NCI-H187 treated with DMSO at 0.1 percent for 48 hours (cell line): ENCODE measurements around the gene USH2A.

ENCODE experiments used
- DNase-seq: peaks from one replicate; lab custom pipeline; 2025; lab: John Stamatoyannopoulos, UW

The USH2A gene, protein sequence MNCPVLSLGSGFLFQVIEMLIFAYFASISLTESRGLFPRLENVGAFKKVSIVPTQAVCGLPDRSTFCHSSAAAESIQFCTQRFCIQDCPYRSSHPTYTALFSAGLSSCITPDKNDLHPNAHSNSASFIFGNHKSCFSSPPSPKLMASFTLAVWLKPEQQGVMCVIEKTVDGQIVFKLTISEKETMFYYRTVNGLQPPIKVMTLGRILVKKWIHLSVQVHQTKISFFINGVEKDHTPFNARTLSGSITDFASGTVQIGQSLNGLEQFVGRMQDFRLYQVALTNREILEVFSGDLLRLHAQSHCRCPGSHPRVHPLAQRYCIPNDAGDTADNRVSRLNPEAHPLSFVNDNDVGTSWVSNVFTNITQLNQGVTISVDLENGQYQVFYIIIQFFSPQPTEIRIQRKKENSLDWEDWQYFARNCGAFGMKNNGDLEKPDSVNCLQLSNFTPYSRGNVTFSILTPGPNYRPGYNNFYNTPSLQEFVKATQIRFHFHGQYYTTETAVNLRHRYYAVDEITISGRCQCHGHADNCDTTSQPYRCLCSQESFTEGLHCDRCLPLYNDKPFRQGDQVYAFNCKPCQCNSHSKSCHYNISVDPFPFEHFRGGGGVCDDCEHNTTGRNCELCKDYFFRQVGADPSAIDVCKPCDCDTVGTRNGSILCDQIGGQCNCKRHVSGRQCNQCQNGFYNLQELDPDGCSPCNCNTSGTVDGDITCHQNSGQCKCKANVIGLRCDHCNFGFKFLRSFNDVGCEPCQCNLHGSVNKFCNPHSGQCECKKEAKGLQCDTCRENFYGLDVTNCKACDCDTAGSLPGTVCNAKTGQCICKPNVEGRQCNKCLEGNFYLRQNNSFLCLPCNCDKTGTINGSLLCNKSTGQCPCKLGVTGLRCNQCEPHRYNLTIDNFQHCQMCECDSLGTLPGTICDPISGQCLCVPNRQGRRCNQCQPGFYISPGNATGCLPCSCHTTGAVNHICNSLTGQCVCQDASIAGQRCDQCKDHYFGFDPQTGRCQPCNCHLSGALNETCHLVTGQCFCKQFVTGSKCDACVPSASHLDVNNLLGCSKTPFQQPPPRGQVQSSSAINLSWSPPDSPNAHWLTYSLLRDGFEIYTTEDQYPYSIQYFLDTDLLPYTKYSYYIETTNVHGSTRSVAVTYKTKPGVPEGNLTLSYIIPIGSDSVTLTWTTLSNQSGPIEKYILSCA (N-terminal part only)

GRCh38 chr1:216422821-216423520 lies at the start of gene USH2A:
USH2A (minus strand) TSS chr1:216423448; CDS start chr1:216422336, 1,112 bp downstream.
- no peak for DNase-seq

GRCh38 chr1:216466162-216466801 lies 43.0 kb upstream of the USH2A start:
- DNase-seq = no peak

GRCh38 chr1:216464489-216464888 lies 41.2 kb upstream of the USH2A start:
- DNase-seq = no peak

- no peak for DNase-seq
Observed at GRCh38 chr1:216462066-216462775, 39.0 kb upstream of the USH2A start.

GRCh38 chr1:216461466-216461865 lies 38.2 kb upstream of the USH2A start:
- no peak for DNase-seq

DNA sequence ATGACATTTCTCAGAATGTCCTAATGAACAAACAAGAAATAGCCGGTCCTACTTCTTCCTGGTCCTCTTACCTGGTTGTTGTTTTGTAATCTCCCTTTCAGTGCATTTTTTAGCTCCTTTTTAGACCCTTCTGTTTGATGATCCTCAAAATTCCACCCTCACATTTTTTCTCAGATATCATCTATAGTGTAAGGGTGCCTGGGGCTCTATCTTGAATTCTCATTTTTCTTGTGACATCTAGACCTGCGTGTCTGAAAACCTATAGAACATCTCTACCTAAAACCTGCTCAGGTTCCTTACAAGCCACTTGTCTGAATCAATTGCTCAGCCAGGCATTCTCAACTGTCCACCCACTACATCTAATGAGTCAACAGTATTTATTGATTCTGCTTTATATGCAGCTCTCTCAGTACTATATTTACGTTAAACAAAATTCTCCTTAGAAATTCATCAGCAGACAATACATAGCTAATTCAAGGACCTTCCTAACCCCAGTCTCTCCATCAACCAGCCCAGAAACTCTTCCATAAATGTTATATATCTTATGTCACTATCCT lies 36.5 kb upstream of the USH2A start:
- no peak for DNase-seq

DNA sequence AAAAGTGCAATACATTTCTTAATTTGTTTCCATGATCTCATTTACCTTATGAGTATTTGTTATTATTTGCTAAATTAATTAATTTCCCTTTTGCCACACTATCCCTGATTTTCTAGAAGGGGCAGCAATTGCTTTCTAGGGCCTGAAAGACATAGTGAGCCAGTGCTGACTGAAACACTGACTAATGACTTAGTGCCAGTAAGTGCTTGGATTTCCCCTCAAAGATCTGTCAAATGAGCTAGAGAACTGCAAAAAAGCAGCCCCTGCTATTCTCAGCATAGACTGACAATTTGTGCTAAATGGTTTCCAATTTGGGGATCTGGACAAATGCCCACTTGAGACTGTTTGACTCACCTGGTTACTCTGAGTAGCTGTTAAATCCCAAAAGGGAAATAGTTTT lies 35.6 kb upstream of the USH2A start:
- DNase-seq = no peak

DNA sequence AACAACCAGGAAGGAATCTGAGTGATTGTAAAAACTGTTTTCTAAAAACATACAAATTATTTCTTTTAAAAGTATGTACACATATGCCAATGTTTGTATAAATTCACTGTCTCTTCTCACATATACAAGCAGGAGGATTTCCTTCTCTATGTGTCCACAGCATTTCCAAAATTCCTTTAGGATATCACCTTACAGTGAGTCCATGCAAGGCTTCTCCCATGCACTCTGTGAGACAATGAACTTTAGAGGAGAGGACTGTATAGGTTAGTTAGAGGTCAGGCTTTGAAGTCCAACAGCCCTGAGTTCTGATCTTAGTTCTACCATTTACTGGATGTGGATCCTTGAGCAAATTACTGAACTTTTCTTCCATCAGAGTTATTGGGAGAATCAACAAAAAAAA lies 34.1 kb upstream of the USH2A start:
- DNase-seq = no peak

GRCh38 chr1:216456682-216457081 lies 33.4 kb upstream of the USH2A start:
- no peak for DNase-seq

- no peak for DNase-seq
Observed at GRCh38 chr1:216453777-216454176, 30.5 kb upstream of the USH2A start.

DNA sequence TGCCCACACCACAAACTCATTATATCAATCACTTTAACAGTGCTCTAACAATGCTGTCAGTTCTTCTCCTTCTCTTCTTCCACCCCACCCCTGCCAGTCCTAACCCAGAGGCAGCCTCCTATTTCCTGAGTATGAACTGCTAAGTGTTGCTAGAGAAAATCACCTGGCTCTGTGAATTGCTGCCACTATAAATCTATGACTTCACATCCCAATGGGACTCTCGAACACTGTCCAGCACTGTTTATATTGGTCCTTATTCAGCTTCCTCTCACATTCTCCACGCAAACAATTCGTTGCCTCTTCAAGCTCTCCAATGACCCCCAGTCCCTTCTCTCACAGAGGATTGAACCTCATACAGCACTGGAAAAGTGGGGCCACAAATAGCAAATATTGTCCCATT lies 27.0 kb upstream of the USH2A start:
- no peak for DNase-seq

DNA sequence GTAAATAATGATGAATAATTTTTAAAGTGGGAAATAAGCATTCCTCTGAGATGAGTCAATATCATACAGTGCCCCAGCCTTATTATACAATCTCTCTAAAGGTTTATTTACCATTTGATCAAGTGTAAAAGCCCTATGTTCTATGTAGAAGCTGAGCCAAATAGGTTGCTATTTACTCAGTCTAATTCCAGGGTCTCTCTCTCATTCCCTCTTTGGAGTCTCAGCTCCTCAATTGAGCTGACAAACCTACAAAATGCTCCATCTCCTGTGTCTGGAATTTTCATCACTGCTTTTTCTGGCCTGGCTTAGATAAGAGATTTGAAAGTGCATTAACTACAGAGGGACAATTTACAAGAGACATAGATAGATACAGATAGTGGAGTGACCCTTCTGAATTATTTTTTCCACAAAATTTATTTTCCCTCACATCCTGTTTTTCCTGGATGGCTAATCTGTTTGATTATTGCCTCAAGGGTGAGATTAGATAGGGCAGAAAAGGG lies 24.8 kb upstream of the USH2A start:
- no peak for DNase-seq

DNA sequence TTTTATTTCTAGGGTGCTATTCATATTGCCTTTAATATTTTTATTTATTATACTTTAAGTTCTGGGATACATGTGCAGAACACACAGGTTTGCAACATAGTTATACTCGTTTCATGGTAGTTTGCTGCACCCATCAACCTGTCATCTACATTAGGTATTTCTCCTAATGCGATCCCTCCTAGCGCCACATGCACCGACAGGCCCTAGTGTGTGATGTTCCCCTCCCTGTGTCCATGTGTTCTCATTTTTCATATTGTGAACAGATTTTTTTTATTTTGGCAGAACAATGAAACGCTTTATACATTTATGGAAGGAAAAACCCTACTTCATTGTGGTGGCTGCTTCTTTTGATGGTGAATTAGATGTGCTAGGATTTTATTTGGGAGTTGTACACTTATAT lies 14.4 kb upstream of the USH2A start:
- no peak for DNase-seq

GRCh38 chr1:216434232-216434631 lies 11.0 kb upstream of the USH2A start:
- DNase-seq = no peak

DNA sequence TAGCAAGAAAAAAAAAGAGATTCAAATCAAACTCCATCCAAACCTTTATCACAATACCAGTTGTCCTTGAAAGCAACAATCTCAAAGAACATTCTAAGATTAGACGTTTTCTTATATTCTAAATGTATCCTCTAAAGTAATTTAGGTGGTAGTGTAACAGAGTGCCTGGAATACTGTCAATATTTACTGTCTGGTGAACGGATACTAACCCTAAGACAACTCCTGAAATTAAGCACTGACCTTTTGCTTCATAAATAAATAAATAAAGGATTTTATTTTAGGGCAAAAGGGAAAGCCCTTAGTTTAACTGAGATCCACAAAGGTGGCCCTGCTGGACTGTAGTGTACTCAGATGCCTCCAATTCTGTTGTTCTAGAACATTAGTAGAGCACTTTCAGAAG lies 9.9 kb upstream of the USH2A start:
- DNase-seq = no peak

DNA sequence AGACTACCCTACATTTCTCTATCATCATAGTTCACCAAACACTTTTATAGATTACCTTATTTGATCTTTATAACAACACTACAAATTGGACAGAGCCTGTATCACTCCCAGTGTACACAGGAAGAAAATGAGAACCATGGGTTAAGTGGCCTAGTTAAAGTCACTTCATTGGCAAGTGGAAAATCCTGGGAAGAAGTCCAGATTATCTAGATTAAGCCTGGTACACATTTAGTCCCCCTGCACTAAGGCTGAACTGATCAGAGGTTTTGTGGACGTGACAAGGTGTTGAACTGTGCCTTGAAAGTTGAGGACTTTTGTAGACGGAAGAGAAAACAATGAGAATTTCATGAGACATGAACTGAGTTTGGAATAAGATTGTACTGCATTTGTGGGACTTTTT lies 7.5 kb upstream of the USH2A start:
- DNase-seq = no peak

- no peak for DNase-seq
Observed at GRCh38 chr1:216425577-216425976, 2.3 kb upstream of the USH2A start.

- no peak for DNase-seq
Observed at GRCh38 chr1:216420746-216421145, 2.5 kb downstream of the USH2A start.

- DNase-seq = no peak
Observed at GRCh38 chr1:216420263-216420662, 3.0 kb downstream of the USH2A start.

DNA sequence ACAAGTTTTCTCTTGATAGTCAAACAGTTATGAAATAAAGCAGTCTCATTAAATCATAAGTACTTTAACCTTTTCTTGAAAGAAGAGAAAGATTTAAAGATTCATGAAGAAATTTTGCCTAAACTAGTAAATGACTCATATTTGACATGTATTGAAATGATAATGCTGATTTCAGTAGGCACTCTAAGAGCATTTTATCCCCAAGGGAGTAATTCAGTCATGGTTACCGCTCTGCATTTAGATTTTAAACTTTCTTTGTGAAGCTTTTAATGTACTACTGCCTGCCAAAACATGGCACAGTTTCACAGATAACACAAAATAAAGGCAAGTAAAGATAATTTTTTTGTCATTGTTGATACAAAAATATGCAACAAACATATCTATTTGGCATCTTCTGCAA lies 6.8 kb downstream of the USH2A start:
- DNase-seq = no peak
